GM21360 (cell line): Measurements from ENCODE around the gene STX2.
A peak's percentile ranks its signal among the peaks of the same experiment; 100 is the strongest.
"Not testable (repeated sequence)": the region's sequence is repeated elsewhere in the genome, so short reads cannot be mapped to it uniquely, and the experiment has no call there.

Experiments used
- ATAC-seq: cut with Tn5 transposase; IDR thresholded peaks from one replicate; pipeline ENCODE4 v1.9.1; 2021; ENCODE audit warnings: mild to moderate bottlenecking, moderate library complexity; ENCODE audit not compliant: unreplicated experiment

The STX2 gene

GRCh38 chr12:130768120-130768519 lies 70.9 kb downstream of the STX2 start:
- ATAC-seq: no peak

GRCh38 chr12:130766470-130766869 lies 72.6 kb downstream of the STX2 start:
- no peak for ATAC-seq

- no peak for ATAC-seq
Measured at GRCh38 chr12:130765186-130765659, 73.8 kb downstream of the STX2 start.

GRCh38 chr12:130764475-130765185 lies 74.4 kb downstream of the STX2 start:
- no peak for ATAC-seq

DNA sequence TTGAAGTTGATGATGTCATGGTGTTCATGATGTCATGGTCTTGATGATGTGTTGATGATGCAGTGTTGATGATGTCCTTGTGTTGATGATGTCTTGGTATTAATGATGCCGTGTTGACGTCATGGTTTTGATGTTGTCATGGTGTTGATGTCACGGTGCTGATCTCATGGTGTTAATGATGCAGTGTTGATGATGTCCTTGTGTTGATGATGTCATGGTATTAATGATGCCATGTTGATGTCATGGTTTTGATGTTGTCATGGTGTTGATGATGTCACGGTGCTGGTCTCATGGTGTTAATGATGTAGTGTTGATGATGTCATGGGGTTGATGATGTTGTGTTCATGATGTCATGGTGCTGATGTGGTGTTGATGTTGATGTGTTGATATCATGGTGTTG lies 75.0 kb downstream of the STX2 start:
- ATAC-seq: no peak

GRCh38 chr12:130762319-130762675 lies 76.8 kb downstream of the STX2 start:
- ATAC-seq: no peak

DNA sequence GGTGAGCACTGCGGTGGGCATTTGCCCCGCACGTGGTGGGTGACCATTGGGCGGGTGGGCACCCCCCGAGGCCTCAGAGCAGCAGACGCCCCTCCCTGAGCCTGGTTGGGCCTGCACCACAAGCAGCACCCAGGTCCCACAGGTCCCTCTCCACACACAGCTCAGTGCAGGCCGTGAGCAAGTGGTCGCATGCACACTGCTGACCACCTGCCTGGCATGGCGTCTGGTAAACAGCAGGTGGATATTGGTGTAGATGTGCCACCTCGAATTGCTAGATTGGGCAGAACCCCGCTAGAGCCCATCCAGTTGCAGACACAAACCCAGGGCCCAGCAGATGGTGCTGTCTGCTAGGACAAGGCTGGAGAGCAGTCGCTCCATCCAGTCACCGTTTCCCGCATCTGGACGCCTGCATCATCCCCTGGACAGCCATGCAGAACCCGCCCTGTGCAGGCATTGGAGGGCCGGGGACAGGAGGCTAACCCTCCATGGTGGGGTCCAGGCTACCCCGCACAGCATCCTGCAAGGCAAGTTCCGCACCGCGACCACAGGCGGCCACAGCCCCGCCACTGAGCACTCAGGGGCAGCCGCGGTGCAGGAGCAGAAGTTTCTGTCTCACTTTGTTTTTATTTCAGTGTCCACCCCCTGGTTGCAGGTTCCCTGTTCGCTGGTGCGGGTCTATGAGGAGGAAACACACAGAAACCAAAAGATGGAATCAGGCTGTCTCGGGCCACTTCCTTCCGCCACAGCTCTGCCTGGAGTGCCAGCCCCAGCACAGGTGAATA lies 77.3 kb downstream of the STX2 start:
- ATAC-seq: peak; percentile 42

DNA sequence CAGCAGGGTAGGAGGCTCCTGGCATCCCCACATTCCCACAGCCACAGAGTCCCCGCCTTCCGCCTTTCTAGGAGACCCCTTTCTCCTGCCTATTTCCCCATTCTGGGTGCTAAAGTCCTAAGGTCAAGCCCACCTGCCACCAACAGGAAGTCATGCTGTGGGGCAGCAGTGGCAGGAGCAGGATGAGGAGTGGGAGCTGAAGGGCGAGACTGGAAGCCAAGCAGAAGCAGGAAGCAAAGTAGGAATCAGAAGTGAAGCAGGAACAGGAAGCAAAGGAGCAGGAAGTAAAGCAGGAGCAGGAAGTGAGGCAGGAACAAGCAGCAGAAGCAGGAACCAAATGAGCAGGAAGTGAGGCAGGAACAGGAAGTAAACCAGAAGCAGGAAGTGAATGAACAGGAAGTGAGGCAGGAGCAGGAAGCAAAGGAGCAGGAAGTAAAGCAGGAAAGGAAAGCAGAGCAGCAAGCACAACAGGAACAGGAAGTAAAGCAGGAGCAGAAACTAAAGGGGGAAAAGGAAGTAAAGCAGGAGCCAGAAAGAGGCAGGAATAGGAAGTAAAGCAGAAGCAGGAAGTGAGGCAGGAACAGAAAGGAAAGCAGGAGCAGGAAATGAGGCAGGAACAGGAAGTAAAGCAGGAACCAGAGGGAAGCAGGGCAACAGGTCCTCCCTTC lies 84.7 kb downstream of the STX2 start:
- ATAC-seq: no peak

DNA sequence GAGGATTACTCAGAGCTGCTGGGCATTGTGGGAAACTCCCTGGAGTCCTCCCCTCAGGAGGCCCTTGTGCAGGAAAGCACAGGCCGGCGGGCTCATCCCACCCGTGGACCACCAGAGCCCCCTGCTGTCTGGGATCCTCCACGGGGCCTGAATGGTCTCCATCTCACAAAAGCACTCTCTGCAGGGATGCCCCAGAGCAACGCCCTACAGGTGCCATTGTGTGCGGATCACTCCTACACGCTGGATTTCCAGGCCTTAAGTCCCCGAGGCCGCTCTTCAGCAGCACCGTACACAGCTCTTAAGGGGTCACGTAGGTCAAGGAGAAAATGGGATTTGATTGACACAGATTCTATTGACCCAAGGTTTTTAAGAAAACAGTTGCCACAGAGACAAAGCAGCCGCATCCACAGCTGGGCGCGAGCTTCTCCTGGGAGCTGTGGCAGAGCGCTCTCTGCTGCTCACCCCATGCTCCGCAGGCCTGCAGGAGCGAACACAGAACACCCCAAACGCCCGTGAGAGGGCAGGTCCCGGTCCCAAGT lies 86.3 kb downstream of the STX2 start:
- ATAC-seq: no peak

DNA sequence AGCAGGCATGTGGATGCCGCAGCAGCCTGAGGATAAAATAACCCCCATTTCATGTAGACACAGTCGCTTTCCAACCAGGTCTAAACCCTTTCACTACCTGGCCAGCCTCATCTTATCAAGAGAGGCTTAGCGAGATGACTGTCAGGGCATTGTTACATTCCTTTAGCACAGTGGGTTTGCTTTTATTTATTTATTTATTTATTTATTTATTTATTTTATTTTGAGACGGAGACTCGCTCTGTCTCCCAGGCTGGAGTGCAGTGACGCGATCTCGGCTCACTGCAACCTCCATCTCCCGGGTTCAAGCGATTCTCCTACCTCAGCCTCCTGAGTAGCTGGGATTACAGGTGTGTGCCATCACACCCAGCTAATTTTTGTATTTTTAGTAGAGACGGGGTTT lies 87.0 kb downstream of the STX2 start:
- ATAC-seq: not testable (repeated sequence)

- ATAC-seq: no peak
Measured at GRCh38 chr12:130748786-130749185, 90.3 kb downstream of the STX2 start.

DNA sequence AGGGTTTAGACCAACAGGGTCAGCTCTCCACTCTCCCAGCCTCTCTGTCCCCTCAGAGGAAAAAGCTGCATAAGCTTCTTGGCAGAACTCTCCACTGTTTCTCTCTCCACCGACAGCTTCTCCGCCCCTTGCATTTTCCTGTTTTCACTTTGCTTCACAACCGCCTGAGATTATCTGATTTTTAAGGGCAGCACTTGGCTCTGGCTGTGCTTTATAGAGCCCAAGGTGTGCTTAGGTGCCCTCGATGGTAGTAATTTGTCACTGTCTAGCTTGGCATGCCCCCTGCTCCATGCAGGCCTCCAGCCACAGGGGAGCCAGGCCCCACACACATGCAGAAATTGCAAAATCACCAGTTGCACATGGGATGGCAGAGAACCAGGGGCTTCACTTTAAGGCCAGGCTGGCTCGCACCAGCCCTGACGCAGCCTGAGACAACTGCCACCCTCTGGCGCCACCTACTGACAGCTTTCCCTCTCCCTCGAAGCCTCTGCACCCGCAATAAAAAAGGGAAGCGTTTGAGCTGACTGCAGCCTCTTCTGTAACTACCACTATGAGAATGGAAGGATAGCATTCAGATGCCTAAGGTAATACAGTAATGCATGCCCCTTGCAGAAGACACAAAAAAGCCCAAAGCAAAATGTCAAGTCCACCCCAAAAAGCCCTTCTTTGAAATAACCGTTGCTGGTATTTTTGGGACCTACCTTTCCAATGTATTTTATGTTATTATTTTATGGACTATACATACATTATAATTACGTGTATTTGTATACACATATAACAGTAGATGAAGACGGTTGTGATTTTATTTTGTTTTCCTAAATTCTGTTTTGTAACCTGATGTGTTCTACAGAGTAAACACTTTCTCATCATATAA lies 90.9 kb downstream of the STX2 start:
- peak; percentile 93 for ATAC-seq

GRCh38 chr12:130746546-130746945 lies 92.5 kb downstream of the STX2 start:
- no peak for ATAC-seq

DNA sequence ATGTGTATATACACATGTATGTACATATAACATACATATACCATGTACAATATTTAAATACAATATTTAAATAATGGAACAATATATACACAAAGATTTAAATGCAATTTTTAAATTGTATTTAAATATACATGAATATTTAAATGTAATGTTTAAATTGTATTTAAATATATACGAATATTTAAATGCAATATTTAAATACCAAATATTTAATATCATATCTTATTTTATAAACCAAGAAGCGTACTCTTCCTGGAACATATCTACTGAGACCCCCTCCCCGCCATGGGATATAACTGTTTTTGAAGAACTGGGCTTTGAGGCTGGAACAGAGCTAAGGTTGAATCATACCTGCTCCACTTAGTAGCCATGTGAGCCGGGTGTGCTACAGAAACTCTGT lies 93.1 kb downstream of the STX2 start:
- ATAC-seq: no peak

DNA sequence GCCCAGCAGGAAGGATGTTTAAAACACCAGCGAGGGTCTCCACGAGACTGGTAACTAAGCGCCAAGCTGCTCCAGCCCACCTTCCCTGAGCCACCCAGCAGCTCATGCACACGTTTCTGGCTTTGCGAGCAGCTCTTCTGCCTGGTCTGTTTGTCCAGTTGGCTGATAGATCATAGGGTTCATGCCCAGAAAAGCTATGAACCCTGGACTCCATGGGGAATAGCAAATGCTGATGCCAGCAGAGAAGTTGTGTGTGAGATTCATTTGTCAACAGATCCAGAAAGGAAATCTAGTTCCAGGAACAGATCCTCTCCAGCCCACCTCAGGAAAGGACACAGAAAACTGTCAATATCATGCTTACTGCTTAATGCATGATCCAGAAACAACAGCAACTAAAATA lies 94.8 kb downstream of the STX2 start:
- ATAC-seq: no peak

- no peak for ATAC-seq
Measured at GRCh38 chr12:130743606-130744005, 95.4 kb downstream of the STX2 start.

GRCh38 chr12:130743176-130743575 lies 95.9 kb downstream of the STX2 start:
- no peak for ATAC-seq

- no peak for ATAC-seq
Measured at GRCh38 chr12:130742716-130743115, 96.3 kb downstream of the STX2 start.

DNA sequence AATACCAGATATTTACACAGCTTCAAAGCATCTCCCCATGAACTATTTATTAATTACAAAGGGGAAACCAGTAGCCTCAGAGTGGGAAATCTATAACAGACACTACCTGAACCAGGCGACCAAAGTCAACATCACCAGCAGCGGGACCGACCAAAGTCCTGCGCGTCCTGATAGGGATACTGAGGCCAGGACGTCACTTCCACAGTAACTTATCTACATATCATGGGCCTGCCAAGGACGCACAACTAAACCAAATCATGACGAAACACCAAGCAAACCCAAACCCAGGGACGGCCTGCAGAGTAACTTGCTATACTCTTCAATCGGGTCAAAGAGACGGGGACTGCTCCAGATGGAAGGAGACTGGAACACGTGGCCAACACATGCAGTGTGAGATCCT lies 96.9 kb downstream of the STX2 start:
- no peak for ATAC-seq
